ENCODE measurements around the gene AKAP6.

Gene AKAP6

GRCh38 chr14:32494609-32495434, 165.7 kb downstream of the AKAP6 start:
- no peak for DNase-seq

- DNase-seq, result no peak
These were observed 166.3 kb downstream of the AKAP6 start for GRCh38 chr14:32495435-32495734.

GRCh38 chr14:32497248-32497647, 168.2 kb downstream of the AKAP6 start:
- no peak for DNase-seq

GRCh38 chr14:32507029-32507984, 178.2 kb downstream of the AKAP6 start:
- DNase-seq, result no peak

GRCh38 chr14:32508281-32508680, 179.2 kb downstream of the AKAP6 start:
- DNase-seq, result no peak

- DNase-seq, result no peak
These were observed 180.6 kb downstream of the AKAP6 start for GRCh38 chr14:32509632-32510187.

GRCh38 chr14:32510815-32511214, 181.7 kb downstream of the AKAP6 start:
- no peak for DNase-seq

GRCh38 chr14:32512348-32512747, 183.2 kb downstream of the AKAP6 start:
- no peak for DNase-seq

GRCh38 chr14:32512813-32513212, 183.7 kb downstream of the AKAP6 start:
- no peak for DNase-seq

GRCh38 chr14:32513571-32514009, 184.5 kb downstream of the AKAP6 start:
- DNase-seq, result no peak

- DNase-seq, result no peak
These were observed 185.1 kb downstream of the AKAP6 start for GRCh38 chr14:32514236-32514635.

GRCh38 chr14:32514681-32515080, 185.6 kb downstream of the AKAP6 start:
- DNase-seq, result no peak

- DNase-seq, result no peak
These were observed 195.7 kb downstream of the AKAP6 start for GRCh38 chr14:32524609-32525375.

- no peak for DNase-seq
These were observed 196.5 kb downstream of the AKAP6 start for GRCh38 chr14:32525591-32525990.

- no peak for DNase-seq
These were observed 201.7 kb downstream of the AKAP6 start for GRCh38 chr14:32530800-32531199.

- DNase-seq, result no peak
These were observed 202.9 kb downstream of the AKAP6 start for GRCh38 chr14:32531942-32532515.

- no peak for DNase-seq
These were observed 205.0 kb downstream of the AKAP6 start for GRCh38 chr14:32534145-32534544.

- DNase-seq, result no peak
These were observed 207.1 kb downstream of the AKAP6 start for GRCh38 chr14:32536175-32536574.

GRCh38 chr14:32537166-32537565, 208.1 kb downstream of the AKAP6 start:
- DNase-seq, result no peak

- no peak for DNase-seq
These were observed 213.4 kb downstream of the AKAP6 start for GRCh38 chr14:32542507-32542906.

GRCh38 chr14:32545095-32545494, 216.0 kb downstream of the AKAP6 start:
- DNase-seq, result no peak

GRCh38 chr14:32545506-32546210, 216.6 kb downstream of the AKAP6 start:
- DNase-seq, result no peak

Measured in inflammatory macrophage treated with lipopolysaccharide for 1 hour (primary cell).